Right lobe of liver (tissue), 6 donors: ENCODE data around the gene H1-8. TPM values are rescaled to one million over a fixed set of nuclear protein-coding genes. Genes with fewer than 3 reads are reported as not detected.

ENCODE experiments used
- ATAC-seq, 4 donors: fragments of 200-7000 bp; cut with Tn5 transposase; one replicate each; pipeline ENCODE4 v1.9.1; 2020; ENCODE audit warnings: mild to moderate bottlenecking in 4 of 4, moderate library complexity in 4 of 4
- DNase-seq, 3 donors: peaks; one replicate each; pipeline ENCODE4 v3.0.0-alpha.2; 2020
- H3K27ac ChIP-seq, 3 donors: fragments of 200-600 bp; one replicate each; pipeline ENCODE4 v1.8.0; 2022
- H3K27me3 ChIP-seq, 2 donors: fragments of 200-600 bp; one replicate each; pipeline ENCODE4 v1.8.0; 2022
- H3K36me3 ChIP-seq, 4 donors: fragments of 200-600 bp; sonication (generic) in 1 of 4; one replicate each; pipeline versions ENCODE4 v1.5.1 to v1.8.0; 2017 to 2022; ENCODE audit warnings: control low read depth in 1 of 4
- H3K4me1 ChIP-seq, 4 donors: fragments of 200-600 bp; sonication (generic) in 1 of 4; one replicate each; pipeline versions ENCODE4 v1.5.1 to v1.8.0; 2017 to 2022; ENCODE audit warnings: control low read depth in 1 of 4
- H3K4me3 ChIP-seq, 3 donors: fragments of 200-600 bp; one replicate each; pipeline ENCODE4 v1.8.0; 2022
- H3K9me3 ChIP-seq, 4 donors: fragments of 200-600 bp; sonication (generic) in 1 of 4; one replicate each; pipeline versions ENCODE4 v1.5.1 to v1.8.0; 2017 to 2022; ENCODE audit warnings: control low read depth in 1 of 4
- POLR2A ChIP-seq: fragments of 450-650 bp; IDR thresholded peaks from one replicate; pipeline ENCODE4 v1.6.1; 2017; ENCODE audit warnings: antibody characterized with exemption, mild to moderate bottlenecking
- WGBS: methylation state at CpG from one replicate; pipeline ENCODE4 v1.1.6; 2018; ENCODE audit warnings: low coverage, low lambda C conversion rate; ENCODE audit not compliant: insufficient coverage; ENCODE audit errors: missing lambda C conversion rate; 5-methylcytosine and 5-hydroxymethylcytosine counted together
- intact Hi-C, 2 donors: fragments of 100-400 bp; cut with DNase I; formaldehyde crosslinking; loops; one replicate each; pipeline versions ENCODE4 v1.11.2 to v1.14.1; 2022
- total RNA-seq, 6 experiments: library from RNA; depleted of rRNA in 2 of 6; stranded (reverse); fragments of >200 nt in 2 of 6; fragmentation: NEBNext Ultra II Directional in 3 of 6; extraction: Animal tissue kit (Norgen Biotek cat#: 25700) in 3 of 6; gene quantifications; one replicate each; pipeline versions ENCODE4 v1.1.0 to v1.2.4, GENCODE V29; 2016 to 2023
- TF ChIP-seq, protein P1 (sequence below), 4 donors: fragments of 200-600 bp in 3 of 4; fragments of 450-650 bp in 1 of 4; IDR thresholded peaks; one replicate each; pipeline versions ENCODE4 v1.5.1 to v1.8.0; 2016 to 2022; ENCODE audit warnings: antibody characterized with exemption in 4 of 4, mild to moderate bottlenecking in 2 of 4
- donor health status: DM: no; HTN: yes; CAD: no.
- donor health status: DM: no; HTN: no; CAD: no.
- donor health status: DM: no; HTN: no; CAD: no.
- donor health status: DM: no; HTN: yes; CAD: no.
- donor health status: DM: no; HTN: yes; CAD: no.

Gene H1-8
- total RNA-seq, 6 experiments from 2014 or later = not detected

GRCh38 chr3:129560911-129561594, 18.1 kb downstream of the H1-8 start:
- intact Hi-C loops = no loop called here
- H3K27ac ChIP-seq = peak overlapping the region in 1 of 3 donors; percentile 51
- DNase-seq (peak in 2 of 3 donors; percentile 55 to 63), ATAC-seq (peak; percentile 64 to 67 (median 66))
- H3K36me3 ChIP-seq = no peaks in the 10 kb centered on the region
- no peaks in the 10 kb centered on the region for H3K27me3 ChIP-seq
- no peak for TF ChIP-seq POLR2A
- TF ChIP-seq, protein P1, sequence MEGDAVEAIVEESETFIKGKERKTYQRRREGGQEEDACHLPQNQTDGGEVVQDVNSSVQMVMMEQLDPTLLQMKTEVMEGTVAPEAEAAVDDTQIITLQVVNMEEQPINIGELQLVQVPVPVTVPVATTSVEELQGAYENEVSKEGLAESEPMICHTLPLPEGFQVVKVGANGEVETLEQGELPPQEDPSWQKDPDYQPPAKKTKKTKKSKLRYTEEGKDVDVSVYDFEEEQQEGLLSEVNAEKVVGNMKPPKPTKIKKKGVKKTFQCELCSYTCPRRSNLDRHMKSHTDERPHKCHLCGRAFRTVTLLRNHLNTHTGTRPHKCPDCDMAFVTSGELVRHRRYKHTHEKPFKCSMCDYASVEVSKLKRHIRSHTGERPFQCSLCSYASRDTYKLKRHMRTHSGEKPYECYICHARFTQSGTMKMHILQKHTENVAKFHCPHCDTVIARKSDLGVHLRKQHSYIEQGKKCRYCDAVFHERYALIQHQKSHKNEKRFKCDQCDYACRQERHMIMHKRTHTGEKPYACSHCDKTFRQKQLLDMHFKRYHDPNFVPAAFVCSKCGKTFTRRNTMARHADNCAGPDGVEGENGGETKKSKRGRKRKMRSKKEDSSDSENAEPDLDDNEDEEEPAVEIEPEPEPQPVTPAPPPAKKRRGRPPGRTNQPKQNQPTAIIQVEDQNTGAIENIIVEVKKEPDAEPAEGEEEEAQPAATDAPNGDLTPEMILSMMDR (IDR thresholded peaks at IDR 0.05) = no peak
- 50% methylated on average over 10 of the region's 18 CpGs for WGBS
- H3K9me3 ChIP-seq = no peaks in the 10 kb centered on the region
- H3K4me1 ChIP-seq = no peaks in the 10 kb centered on the region
- no peak overlapping the region for H3K4me3 ChIP-seq

- intact Hi-C loops = no loop called here
- Histone ChIP-seq H3K9me3 (no peaks in the 10 kb centered on the region), H3K4me1 (no peaks in the 10 kb centered on the region), H3K27ac (no peak overlapping the region), H3K36me3 (no peaks in the 10 kb centered on the region), H3K27me3 (no peaks in the 10 kb centered on the region), H3K4me3 (no peak overlapping the region)
- no peak for ATAC-seq
- no peak for TF ChIP-seq POLR2A
- TF ChIP-seq, protein P1 (IDR thresholded peaks at IDR 0.05) = no peak
- 70% methylated on average over 2 of the region's 18 CpGs for WGBS
- no peak for DNase-seq
These were observed 18.8 kb downstream of the H1-8 start for GRCh38 chr3:129561619-129562248.

- intact Hi-C loops = no loop called here
- Histone ChIP-seq H3K4me1 (no peaks in the 10 kb centered on the region), H3K36me3 (no peaks in the 10 kb centered on the region), H3K9me3 (no peaks in the 10 kb centered on the region), H3K27me3 (no peaks in the 10 kb centered on the region), H3K4me3 (no peak overlapping the region), H3K27ac (no peak overlapping the region)
- no peak for TF ChIP-seq POLR2A
- TF ChIP-seq, protein P1 (IDR thresholded peaks at IDR 0.05) = no peak
- no peak for DNase-seq
- no peak for ATAC-seq
- WGBS = no CpG with 5 or more reads among the region's 19 CpGs
These were observed 19.8 kb downstream of the H1-8 start for GRCh38 chr3:129562803-129563202.

DNA sequence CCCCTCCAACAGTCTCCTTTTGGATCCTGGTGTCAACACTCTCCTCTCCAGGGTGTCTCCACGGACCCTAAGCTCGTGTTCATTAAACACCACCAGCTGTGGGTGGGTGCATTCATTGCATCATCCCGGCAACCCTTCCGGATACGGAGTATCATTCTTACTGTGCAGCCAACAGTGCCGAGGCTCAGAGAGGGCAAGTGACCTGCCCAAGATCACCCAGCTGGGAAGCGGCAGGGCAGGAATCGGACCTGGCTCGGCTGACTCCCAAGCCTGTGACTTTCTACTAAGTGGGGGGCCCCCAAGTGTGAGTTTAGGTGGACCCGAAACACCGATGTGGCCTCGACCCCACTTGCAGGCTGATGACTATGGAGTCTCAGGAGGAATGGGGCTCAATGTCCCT, 20.4 kb downstream of the H1-8 start:
- Histone ChIP-seq H3K27me3 (no peaks in the 10 kb centered on the region), H3K4me1 (no peaks in the 10 kb centered on the region), H3K36me3 (no peaks in the 10 kb centered on the region), H3K9me3 (no peaks in the 10 kb centered on the region), H3K4me3 (no peak overlapping the region), H3K27ac (no peak overlapping the region)
- ATAC-seq (no peak), DNase-seq (no peak)
- intact Hi-C loops = no loop called here
- TF ChIP-seq, protein P1 (IDR thresholded peaks at IDR 0.05) = no peak
- no peak for TF ChIP-seq POLR2A
- 91% methylated on average over 8 of the region's 12 CpGs for WGBS
